Gastrocnemius medialis (tissue), 4 donors: ENCODE results near the gene SZRD1. TPM values are rescaled to one million over a fixed set of nuclear protein-coding genes. Genes with fewer than 3 reads are reported as not detected.
A peak's percentile ranks its signal among the peaks of the same experiment; 100 is the strongest.

Experiments used
- ATAC-seq, 2 donors: fragments of 150-250 bp; one replicate each; pipeline ENCODE4 v1.9.1; 2016
- DNase-seq, 2 donors: peaks; one replicate each; pipeline ENCODE4 v3.0.0-alpha.2; 2019
- H3K27ac ChIP-seq, 4 donors: fragments of 200-600 bp; sonication (generic); 1 replicate in 1 of 4; 2 replicates in 3 of 4; pipeline ENCODE4 v1.5.1; 2016 to 2018; ENCODE audit warnings: mild to moderate bottlenecking in 2 of 4, moderate library complexity in 1 of 4
- H3K27me3 ChIP-seq, 3 donors: fragments of 200-600 bp; sonication (generic) in 2 of 3; 1 replicate in 1 of 3; 2 replicates in 2 of 3; pipeline versions ENCODE4 v1.5.1 to v1.6.0; 2016 to 2019; ENCODE audit warnings: mild to moderate bottlenecking in 1 of 3, moderate library complexity in 1 of 3
- H3K36me3 ChIP-seq, 2 donors: fragments of 200-600 bp; sonication (generic) in 1 of 2; one replicate each; pipeline ENCODE4 v1.5.1; 2017 to 2018
- H3K4me1 ChIP-seq, 2 donors: fragments of 200-600 bp; sonication (generic) in 1 of 2; one replicate each; pipeline ENCODE4 v1.5.1; 2016 to 2017; ENCODE audit warnings: mild to moderate bottlenecking in 2 of 2
- H3K4me3 ChIP-seq, 4 donors: fragments of 200-600 bp; sonication (generic) in 3 of 4; 1 replicate in 1 of 4; 2 replicates in 3 of 4; pipeline ENCODE4 v1.5.1; 2016 to 2019; ENCODE audit warnings: mild to moderate bottlenecking in 2 of 4
- H3K9me3 ChIP-seq, 3 donors: fragments of 200-600 bp; sonication (generic) in 2 of 3; 1 replicate in 1 of 3; 2 replicates in 2 of 3; pipeline ENCODE4 v1.5.1; 2016 to 2019
- POLR2A ChIP-seq, 2 donors: fragments of 450-650 bp; IDR thresholded peaks; one replicate each; pipeline ENCODE4 v1.6.1; 2017; ENCODE audit warnings: antibody characterized with exemption in 2 of 2, mild to moderate bottlenecking in 2 of 2, moderate library complexity in 2 of 2
- in situ Hi-C, 4 donors: fragments of 200-750 bp; cut with MboI; loops; one replicate each; pipeline versions ENCODE4 v1.15.0 to v1.8.0; 2017; ENCODE audit warnings: low sequenced_read_pairs in 4 of 4
- intact Hi-C: fragments of 100-400 bp; cut with DNase I; formaldehyde crosslinking; loops from one replicate; pipeline ENCODE4 v1.15.1; 2023; ENCODE audit warnings: low total_unique reads
- total RNA-seq, 4 donors: library from RNA; depleted of rRNA; stranded (reverse); fragments of >200 nt; gene quantifications; one replicate each; pipeline versions ENCODE4 v1.1.0 to v1.2.3, GENCODE V29; 2016
- TF ChIP-seq, protein P1 (sequence below), 5 experiments: fragments of 450-650 bp in 3 of 5; fragments of 200-600 bp in 2 of 5; sonication (generic) in 2 of 5; IDR thresholded peaks in 4 of 5; conservative IDR thresholded peaks in 1 of 5; 1 replicate in 4 of 5; 2 replicates in 1 of 5; pipeline ENCODE4 v1.5.1; 2016 to 2019; ENCODE audit warnings: antibody characterized with exemption in 5 of 5, mild to moderate bottlenecking in 3 of 5, moderate library complexity in 3 of 5

Gene SZRD1, protein sequence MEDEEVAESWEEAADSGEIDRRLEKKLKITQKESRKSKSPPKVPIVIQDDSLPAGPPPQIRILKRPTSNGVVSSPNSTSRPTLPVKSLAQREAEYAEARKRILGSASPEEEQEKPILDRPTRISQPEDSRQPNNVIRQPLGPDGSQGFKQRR
- 100 to 1,000 TPM in 1 of 4 donors, 10 to 100 TPM in 3; 44.1 to 102 (median 83.1) TPM for total RNA-seq

DNA sequence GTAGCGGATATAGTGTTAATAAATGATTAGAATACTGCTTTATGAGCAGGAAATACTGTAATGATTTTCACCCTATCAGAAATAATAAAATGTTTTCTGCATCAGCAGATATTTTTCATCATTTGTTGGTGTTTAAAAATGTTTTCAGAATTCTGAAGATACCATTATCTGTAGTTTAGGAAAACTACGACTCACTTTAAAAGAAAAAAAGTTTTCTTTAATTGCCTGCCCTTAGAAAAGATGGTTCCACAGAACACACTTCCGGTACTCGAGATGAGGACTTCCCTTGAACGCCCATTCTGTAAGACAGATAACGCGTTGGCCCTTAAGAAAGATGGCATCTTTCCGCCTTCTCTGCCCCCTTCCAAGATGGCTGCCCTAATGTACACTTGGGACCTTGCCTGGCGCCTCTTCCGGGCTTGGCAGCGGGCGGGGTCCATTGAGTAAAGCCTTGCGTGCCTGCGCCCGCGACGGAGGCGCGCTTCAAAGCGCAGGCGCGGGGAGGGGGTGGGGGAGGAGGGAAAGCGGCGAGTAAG lies at the start of gene SZRD1:
Gene SZRD1, plus strand, starts transcription at position 521 of the 536 bp plus-strand sequence. CDS start 16 bp downstream, outside the sequence.
- intact Hi-C loops: loop anchor here (1.0 kb wide), 1 partner anchor 841 kb away; no protein-coding TSS in a partner anchor

DNA sequence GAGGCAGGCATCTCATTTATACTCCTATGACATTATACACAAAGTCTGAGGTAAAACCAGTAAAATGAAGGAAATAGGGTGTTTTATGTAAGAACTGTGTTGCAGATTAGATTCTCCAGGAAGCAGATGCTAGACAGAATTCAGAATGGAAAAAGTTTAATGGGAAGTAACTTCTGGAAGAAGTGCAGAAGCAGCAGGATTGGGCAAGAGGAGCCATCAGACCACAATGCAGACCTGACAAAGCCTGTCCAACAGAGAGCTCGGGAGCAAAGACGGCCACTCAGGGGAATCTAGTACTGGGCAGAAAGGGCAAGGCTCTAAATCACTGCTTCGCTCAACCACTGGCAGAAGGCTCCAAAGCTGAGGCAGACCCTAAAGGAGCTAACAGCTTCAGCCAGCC lies 48.5 kb upstream of the SZRD1 start:
- intact Hi-C loops: no loop called here
- no peak for TF ChIP-seq POLR2A (IDR thresholded peaks at IDR 0.05)
- TF ChIP-seq, protein P1, sequence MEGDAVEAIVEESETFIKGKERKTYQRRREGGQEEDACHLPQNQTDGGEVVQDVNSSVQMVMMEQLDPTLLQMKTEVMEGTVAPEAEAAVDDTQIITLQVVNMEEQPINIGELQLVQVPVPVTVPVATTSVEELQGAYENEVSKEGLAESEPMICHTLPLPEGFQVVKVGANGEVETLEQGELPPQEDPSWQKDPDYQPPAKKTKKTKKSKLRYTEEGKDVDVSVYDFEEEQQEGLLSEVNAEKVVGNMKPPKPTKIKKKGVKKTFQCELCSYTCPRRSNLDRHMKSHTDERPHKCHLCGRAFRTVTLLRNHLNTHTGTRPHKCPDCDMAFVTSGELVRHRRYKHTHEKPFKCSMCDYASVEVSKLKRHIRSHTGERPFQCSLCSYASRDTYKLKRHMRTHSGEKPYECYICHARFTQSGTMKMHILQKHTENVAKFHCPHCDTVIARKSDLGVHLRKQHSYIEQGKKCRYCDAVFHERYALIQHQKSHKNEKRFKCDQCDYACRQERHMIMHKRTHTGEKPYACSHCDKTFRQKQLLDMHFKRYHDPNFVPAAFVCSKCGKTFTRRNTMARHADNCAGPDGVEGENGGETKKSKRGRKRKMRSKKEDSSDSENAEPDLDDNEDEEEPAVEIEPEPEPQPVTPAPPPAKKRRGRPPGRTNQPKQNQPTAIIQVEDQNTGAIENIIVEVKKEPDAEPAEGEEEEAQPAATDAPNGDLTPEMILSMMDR (IDR thresholded peaks at IDR 0.05 in 4 of 5, conservative IDR thresholded peaks at IDR 0.05 in 1 of 5): no peak
- Histone ChIP-seq H3K4me3 (no peak overlapping the region), H3K4me1 (peaks cover 60 to 78% of the 10 kb centered on the region in 2 donors), H3K9me3 (no peaks in the 10 kb centered on the region), H3K36me3 (peaks cover 0 to 16% of the 10 kb centered on the region in 2 donors), H3K27ac (peak overlapping the region in 2 of 4 donors; percentile 7 to 10), H3K27me3 (no peaks in the 10 kb centered on the region)
- in situ Hi-C loops: no loop called here
- ATAC-seq: peak in 1 of 2 donors; percentile 86
- DNase-seq: peak; percentile 21 to 47

More for the DNA sequence above, at the start of gene SZRD1:
- in situ Hi-C loops: loop anchor here (5.0 to 25.0 kb wide), 4 partner anchors 124 to 282 kb away; partner anchors contain the start of gene CPLANE2 (in 1 of the 4)
- TF ChIP-seq POLR2A (IDR thresholded peaks at IDR 0.05): no peak
- TF ChIP-seq, protein P1 (IDR thresholded peaks at IDR 0.05 in 4 of 5, conservative IDR thresholded peaks at IDR 0.05 in 1 of 5): no peak
- Histone ChIP-seq H3K4me1 (peaks cover 24 to 35% of the 10 kb centered on the region in 2 donors), H3K9me3 (no peaks in the 10 kb centered on the region), H3K36me3 (no peaks in the 10 kb centered on the region), H3K4me3 (peak within 1 kb of the TSS; percentile 75 to 84 (median 80)), H3K27ac (peak within 1 kb of the TSS; percentile 95 to 96 (median 96)), H3K27me3 (no peaks in the 10 kb centered on the region)
- peak; percentile 92 to 93 for ATAC-seq
- DNase-seq: peak; percentile 94 to 98

DNA sequence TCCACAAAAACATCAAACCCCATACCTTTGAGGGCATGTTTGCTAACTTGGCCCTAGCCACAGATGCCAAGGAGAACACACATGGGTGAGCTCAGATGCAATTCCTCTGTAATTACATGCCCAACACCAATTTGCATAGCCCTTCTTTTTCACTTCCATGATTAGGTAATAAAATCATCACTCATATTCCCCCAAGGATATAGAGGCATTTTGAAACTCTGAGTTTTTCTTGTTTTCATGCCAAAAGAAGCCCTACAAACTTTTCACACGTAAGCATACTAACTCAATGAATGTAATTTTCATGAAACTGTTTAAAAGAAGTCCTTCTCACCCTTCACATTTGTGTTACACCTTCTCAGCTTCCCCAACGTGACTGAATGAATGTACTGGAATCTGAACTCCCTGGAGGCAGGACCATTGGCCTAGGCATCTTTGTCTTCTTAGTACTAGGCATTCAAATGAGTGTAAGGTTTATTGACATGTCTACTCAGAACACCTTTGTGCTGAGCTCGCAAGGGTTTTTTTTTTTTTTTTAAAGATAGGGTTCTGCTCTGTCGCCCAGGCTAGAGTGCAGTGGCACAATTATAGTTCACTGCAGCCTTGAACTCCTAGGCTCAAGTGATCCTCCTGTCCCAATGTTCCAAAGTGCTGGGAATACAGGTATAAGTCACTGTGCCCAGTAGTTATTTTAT lies 45.7 kb upstream of the SZRD1 start:
- Histone ChIP-seq H3K4me3 (no peak overlapping the region), H3K4me1 (peaks cover 59 to 71% of the 10 kb centered on the region in 2 donors), H3K27ac (peak overlapping the region in 2 of 4 donors; percentile 74 to 82), H3K9me3 (no peaks in the 10 kb centered on the region), H3K27me3 (no peaks in the 10 kb centered on the region), H3K36me3 (no peaks in the 10 kb centered on the region)
- intact Hi-C loops: no loop called here
- DNase-seq (no peak), ATAC-seq (no peak)
- TF ChIP-seq POLR2A (IDR thresholded peaks at IDR 0.05): no peak
- TF ChIP-seq, protein P1 (IDR thresholded peaks at IDR 0.05 in 4 of 5, conservative IDR thresholded peaks at IDR 0.05 in 1 of 5): no peak
- in situ Hi-C loops: no loop called here

DNA sequence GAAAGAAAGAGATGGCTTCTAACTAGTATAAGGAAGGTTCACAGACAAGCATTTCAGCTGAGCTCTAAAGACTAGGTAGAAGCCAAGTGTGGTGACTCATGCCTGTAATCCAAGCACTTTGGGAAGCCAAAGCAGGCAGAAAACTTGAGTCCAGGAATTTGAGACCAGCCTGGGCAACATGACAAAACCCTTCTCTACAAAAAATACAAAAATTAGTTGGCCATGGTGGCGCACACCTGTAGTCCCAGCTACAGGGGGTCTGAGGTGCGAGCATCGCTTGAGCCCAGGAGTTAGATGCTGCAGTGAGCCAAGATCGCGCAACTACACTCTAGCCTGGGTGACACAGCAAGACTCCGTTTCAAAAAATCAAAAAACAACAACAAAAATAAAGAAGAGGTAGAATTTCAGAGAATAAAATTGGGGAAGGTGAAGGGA lies 42.6 kb upstream of the SZRD1 start:
- Histone ChIP-seq H3K36me3 (no peaks in the 10 kb centered on the region), H3K27me3 (no peaks in the 10 kb centered on the region), H3K27ac (peak overlapping the region; percentile 50 to 82 (median 72)), H3K4me3 (no peak overlapping the region), H3K9me3 (no peaks in the 10 kb centered on the region), H3K4me1 (peaks cover 43 to 53% of the 10 kb centered on the region in 2 donors)
- peak; percentile 97 to 99 for ATAC-seq
- TF ChIP-seq POLR2A (IDR thresholded peaks at IDR 0.05): no peak
- TF ChIP-seq, protein P1 (IDR thresholded peaks at IDR 0.05 in 4 of 5, conservative IDR thresholded peaks at IDR 0.05 in 1 of 5): no peak
- DNase-seq: peak; percentile 37 to 70
- intact Hi-C loops (no loop called here), in situ Hi-C loops (no loop called here)
